Activated CD4-positive, alpha-beta T cell treated with anti-CD3 and anti-CD28 coated beads, Interleukin-2, amount 50 U/mL, for 16 hours (primary cell): ENCODE measurements around the gene DSE.

Experiments
- DNase-seq: peaks from one replicate; pipeline ENCODE4 v3.0.0-alpha.2; 2020

The DSE gene

DNA sequence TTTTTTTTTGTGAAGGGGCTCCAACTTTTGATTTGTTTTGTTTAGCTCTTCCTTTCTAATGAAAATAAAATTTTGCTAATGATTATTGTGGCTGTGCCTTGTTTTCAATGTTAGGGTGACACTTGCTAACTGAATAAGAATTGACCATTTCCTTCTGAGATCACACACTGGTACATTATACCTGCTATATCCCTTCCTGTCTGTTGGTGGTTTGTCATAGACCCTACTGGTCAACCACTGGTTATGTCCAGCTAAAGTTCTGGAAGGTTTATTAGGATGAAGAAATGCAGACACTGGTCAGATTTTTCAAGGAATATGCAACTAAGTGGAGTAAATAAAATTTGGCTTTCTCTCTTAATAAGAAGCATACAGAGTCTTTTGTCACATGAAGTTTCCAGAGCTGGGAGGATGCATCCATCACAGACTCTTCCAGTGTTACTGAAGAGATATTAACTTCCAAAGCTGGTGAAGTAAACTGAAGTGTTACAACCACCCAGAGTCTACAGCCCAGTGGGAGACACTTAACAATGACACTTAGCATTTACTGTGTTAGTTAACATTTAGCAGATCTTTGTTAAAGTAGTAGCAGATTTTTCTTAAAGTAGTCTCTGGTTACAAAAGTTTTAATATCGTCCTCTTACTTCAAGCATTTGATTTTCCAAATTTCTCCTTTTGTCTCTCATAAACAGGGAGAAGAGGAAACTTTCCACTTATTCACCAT is 121.0 kb downstream of the DSE start:
- DNase-seq, result no peak

DNA sequence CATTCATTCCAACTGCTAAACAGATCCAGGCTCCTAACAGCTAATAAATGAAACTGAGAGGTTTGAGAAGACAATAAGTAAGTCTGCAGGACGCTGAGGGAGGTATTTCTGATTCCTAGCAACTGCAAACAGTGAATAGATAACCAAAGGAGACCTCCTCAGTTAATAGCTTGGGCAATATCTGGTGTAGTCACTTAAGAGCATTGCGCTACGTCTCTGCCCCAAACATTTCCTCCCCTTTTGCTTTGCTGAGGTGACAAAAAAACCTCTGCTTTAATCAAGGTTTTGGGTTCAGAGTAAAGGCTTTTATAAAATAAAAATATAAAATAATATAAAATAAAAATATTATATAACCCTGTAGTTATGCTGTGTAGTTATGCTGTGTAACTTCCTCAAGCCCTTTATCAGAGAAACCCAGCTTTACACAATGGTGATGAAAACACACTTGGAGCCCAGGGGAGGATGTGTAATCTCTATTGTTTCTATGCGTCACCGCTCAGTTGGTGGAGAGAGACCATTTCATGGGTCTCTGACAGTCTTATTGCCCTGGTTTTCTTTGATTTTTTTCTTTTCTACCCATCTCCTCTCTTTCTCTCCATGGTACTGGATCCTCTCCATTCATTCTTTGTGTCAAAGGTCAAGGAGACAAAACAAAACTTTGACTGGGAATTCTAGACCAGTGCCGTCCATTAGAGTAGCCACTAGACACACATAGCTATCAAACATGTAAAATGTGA is 121.8 kb downstream of the DSE start:
- no peak for DNase-seq
